ENCODE data around the gene LPIN1.
"Not testable (repeated sequence)": the region's sequence is repeated elsewhere in the genome, so short reads cannot be mapped to it uniquely, and the experiment has no call there.

The LPIN1 gene

DNA sequence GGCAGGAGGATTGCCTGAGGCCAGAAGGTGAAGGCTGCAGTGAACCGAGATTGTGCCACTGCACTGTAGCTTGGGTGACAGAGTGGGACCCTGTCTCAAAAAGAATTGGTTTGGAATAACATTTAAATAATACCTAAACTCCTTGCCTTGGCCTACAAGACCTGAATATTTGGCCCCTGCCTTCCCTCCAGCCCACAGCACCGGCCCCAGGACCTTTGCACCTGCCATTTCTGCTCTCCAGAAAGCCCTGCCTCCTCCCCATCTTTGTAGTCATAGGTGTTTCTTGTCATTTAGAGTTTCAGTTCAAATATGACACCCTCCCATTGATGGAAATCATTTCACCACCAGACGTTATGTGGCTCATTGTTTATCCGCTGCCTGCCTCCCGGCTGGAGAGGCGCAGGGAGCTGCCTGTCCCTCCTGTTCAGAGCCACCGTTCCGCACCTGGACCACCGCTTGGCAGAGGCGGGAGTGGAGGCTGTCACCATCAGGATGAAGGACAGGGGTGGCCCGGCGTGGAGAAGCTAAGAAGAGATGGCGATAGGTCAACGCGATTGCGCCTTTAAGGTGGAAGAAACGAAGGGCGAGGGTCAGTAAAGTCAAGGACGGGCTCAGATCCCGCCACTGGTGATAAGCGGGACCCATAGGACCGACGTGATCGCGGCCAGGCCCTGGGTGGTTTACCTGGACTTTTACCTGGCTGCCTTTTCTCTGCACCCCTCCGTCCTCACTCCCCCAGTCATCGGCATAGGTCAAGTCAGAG is 638 bp upstream of the LPIN1 start:
- no peak for DNase-seq

DNA sequence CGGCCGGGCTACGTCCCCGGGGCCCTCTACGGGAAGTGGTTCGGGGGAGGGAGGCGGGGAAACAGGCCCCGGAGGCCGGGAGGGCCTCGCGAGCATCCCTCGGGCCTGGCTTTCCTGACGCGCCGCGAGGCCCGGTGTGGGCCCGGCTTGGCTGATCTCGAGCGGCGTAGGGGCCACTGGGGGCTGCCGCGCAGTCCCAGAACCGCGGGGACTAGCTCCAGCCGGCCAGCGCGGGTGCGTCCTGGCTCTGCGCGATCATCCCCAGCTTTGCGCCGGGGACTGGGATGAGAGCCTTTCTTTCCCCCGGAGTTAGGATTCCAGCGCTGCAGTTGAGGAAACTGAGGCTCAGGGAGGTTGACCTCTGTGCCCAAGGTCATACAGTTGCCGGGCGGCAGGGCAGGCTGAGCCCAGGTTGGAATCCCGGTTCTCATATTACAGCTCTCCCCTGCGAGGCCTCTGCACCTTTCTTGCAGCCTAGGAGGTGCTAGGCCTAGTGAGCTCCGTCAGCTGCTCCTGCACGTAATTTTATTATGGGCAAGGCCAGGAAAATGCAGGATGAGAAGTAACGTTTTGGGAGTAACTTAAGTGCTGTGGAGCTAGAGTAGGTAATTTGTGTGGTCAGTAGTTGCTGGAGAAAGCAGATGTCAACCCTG is 501 bp downstream of the LPIN1 start:
- DNase-seq, result peak; percentile 43

DNA sequence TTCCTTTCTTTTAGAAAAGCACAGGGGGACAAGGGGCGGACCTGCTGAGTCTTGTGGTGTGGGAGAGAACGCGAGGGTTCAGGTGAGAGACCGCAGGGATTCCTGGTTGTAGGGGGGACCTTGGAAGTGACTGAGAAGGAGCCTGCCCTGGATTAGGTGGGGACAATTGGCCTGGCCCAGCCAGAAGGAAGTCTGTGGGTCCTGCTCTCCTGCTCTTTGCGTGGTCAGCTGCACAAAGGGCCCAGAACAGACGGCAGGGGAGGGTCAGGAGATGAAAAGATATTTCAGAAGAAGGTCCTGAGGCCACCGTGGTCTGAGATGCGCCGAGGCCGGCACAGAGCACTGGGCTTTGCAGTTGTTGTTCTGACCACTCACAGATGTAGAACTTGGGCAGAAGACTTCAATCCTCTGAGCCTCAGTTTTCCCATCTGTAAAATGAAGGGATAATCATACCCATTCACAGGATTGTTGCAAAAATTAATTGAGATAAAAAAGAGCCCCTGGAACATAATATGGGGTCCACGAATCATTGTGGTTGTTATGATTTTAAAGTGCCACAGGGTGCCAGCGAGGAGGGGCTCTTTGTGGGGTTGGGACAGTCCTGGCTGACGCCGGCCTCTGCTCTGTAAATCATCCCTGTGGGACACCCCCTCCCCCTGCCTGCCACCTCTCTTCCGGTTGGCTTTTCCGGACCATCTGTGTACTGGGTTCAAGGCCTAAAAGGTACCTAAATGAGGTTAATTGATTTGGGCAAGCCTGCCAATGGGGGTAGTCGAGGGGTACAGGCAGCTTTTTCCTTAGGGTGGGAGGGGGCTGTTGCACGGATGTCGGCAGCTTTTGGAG is 1.8 kb downstream of the LPIN1 start:
- DNase-seq, result no peak

DNA sequence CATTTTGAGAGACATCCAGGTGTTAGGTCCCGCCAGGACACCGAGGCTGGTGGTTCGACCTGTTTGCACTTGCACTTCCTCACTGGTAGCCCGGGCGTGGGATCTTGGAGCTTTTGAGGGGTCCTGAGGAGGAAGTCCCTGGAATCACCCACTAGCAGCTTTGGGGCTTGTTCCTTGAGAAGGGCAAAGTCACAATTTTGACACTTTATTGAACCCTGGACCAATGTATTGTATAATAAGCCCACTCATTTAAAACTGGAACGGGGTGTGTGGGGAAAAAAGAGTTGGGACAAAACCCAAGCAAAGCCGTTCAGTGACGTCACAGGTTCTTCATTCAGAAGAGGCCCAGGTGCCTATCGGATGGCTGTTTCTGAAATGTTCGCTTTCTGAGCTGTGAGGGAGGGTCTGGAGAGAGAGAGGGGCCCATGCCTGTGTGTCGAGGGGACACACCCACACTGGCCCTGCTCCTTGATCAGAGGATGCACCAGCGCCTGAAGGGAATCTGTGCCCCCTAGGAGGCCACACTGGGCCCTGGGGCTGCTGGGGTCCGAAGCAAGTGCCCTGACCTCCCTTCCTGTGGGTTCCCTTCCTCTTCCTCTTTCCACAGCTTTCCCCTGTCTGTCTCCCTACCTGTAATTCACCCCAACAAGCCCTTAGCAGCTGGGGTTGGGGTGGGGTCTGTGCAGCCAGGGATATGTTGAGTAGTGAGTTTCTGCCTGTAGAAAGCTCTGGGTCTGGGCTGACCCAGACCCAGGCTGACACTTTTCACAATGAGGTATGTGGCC is 2.6 kb downstream of the LPIN1 start:
- DNase-seq, result no peak

DNA sequence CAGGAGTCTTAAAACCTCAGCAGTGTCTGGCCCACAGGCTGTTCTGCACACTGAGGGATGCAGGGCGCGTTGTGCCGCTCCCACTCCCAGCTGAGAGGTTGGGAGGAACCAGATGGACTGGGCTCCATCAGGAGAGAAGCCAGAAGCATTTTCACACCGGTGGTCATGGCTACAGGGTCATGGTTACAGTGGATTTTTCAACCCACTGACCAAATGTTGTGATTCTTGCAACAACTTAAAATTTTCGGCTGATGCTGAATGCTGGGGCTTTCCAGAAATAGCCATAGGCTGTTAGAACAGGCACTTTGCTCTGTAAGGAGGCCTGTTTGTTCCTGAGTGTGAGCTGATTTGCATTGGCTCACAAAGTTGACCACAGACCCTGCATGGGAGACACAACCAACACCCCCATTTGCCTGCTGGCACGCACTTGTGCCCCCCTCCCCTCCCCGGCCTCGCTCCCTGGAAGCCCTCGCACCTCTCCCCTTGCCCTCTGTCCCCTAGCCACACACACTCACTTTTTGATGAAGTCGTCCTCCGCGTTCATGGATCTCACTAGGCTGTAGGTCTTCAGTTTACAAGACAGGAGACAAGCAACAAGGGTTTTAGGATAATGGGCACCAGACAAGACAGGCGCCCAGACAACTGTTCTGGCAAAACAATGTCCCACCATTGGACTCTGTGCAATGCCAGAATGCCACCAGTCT is 3.4 kb downstream of the LPIN1 start:
- DNase-seq, result no peak

DNA sequence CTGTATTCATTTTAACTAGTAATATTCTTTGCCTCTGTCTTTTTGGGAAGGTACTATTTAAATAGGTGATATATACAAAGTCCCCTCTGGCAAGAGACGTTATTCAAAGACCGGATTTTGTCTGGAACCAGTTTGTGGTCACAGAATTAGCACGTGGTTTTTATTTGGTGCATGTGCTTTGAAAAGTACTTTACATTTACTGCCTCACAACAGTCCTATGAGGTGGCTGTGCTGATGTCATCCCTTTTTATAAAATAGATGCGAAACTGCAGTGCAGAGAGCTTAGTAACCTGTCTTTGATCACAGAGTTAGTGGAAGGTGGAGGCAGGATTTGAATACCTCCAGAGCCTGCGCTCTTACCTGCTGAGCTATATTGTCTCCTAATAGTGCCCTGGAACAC is 4.0 kb downstream of the LPIN1 start:
- DNase-seq, result no peak

DNA sequence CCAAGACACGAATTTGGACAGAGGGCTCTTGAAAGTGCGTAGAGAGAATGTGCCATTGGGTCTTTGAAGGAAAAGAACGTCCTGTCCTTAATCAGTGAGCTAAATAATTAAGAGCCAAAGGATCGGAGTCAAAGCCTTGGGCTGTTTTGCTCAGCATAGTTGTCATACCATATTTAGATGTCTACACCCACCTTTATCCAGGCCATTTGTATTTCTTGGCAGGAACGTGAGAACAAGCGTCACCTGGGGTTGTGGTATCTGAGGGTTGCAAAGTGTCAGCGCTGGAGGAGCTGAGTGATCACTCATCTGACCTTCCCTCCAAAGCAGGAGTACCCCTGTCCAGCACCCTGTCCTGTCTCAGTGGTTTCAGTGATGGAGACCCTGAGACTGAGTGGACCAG is 4.5 kb downstream of the LPIN1 start:
- no peak for DNase-seq

DNA sequence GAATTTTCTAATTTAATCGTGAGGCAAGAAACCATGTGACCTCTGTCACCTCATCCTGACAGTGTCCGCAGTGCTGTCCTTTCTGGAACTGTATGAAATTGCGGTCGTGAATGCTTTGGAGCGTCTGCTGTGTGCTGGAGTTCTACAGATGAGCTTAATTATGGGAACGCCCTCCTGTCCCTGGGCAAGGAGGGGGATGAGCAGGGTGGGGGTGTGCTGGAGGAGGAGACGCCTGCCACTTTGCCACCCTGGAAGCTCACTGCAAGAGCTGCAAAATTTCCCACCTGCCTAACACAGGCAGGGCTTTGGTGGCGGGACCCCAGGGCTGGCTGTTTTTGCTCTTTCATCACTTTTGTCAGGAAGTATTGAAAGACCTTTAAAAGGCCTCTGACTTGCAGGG is 6.5 kb downstream of the LPIN1 start:
- DNase-seq, result no peak

DNA sequence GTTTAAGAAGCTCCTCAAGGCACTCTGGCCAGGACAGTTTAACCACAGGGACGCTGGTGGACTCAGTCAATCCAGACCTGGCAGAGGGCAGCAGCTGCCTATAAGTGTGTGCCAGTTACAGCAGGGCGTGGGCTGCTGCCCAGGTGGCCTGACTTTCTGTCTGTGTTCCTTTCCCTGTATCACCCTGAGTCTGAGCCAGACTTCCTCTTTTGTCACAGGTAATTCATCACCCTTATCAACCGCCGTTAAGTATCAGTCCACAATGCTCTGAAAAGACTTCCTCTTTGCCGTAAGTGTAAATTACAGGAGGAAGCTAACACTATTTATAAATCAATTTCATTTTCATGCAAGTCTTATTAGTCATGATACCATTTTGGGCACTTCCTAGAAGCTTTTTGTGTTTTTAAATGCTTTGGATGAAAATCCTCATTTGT is 7.0 kb downstream of the LPIN1 start:
- peak; percentile 71 for DNase-seq

DNA sequence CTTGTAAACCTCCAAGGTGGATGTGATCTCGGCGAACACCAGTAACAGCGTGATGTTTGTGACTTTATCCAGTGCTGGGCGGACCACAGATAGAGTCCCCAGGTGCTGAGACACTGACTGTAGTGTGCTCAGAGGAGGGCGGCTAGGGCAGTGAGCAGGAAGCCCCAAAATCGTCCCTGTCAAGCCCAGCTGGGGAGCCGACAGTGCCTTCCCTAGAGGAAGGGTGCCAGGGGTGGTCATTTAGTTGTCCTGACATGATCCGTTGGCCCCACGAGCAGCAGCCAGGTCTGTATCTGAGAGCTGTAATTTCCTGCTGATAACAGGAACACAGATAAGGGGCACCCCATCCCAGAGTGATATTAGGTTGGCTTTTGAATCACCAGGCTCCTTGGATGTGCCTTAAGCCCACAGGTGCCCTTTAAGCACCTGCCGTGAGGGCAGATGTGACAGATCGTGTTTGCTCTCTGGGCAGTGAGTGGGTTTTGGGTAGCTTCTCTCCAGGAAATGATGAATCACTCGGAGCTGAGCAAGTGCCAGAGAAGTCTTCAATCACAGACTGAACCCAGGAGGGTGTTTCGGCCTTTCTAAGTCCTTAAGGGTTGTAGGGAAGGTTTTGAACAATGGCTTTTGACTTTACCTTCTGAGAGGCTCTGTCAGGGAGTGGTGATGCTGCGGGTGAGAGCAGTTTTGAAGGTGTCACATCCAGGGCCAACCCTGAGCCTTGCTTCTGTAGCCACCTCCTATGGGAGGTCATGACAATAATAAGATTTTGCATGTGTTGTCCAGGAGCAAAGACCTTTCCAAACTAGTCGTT is 7.7 kb downstream of the LPIN1 start:
- DNase-seq, result peak; percentile 35

DNA sequence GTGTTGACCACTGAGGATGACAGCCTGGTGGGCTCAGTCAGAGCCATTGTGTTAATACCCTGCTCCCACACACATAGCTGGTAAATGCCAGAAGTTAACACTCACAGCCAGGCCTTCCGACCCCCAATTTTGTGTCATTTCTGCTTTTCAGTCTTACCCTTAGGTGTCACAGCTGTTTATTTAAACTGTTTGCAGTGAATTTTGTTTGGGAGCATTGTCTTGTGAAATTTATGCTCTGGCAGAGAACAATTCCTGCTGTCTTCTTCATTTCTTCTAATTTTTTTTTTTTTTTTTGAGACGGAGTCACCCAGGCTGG is 8.2 kb downstream of the LPIN1 start:
- no peak for DNase-seq

DNA sequence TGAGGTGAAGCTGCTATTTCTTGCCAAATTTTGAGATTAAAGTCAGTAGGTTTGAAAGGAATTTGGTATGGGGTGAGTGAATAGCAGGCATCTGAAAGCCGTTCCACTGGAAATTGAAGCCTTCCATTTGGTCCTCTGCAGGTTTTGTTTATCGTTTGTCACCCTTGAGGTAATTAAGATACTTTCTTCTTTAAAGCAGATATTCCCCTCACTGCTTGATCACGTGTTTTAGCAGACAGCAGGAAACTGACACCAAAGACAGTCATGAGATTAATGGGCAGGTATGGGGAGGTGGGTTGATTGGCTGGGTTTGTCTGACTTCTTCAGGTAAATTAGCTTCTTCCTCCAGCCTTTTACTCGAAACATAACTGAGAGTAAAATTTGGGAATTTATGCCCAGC is 10.7 kb downstream of the LPIN1 start:
- DNase-seq, result no peak

DNA sequence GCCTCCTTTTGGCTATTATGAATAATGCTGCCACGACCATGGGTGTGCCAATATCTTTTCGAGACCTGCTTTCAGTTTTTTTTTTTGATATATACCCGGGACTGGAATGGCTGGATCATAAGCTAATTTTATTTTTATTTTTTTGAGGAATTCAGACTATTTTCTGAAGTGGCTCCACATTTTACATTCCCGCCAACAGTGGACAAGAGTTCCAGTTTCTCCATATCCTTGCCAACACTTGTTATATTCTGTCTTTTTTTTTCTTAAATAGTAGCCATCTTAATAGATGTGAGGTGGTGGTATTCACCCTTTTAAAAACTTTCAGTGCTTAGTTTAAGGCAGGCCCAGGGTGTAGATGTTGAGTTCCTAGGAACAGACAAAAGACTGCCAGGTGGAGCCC is 11.8 kb downstream of the LPIN1 start:
- DNase-seq, result no peak

DNA sequence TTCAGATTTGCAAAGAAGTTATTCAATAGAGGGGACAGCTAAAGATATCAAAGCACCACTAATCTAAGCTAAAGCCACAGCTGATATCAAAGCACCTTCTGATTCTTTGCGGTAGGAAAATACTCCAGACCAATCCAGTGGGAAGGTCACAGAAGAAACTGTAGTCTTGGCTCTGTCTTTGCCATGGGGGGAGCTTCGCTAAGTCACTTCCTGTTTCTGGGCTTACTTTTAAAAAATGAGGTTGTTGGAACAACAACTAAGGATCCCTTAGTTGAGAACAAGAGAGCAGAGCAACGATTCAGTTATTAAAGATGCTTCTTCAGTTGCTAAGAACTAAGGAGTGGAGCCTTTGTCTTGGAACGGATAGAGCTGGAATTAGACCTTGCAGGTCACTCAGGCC is 12.2 kb downstream of the LPIN1 start:
- no peak for DNase-seq

DNA sequence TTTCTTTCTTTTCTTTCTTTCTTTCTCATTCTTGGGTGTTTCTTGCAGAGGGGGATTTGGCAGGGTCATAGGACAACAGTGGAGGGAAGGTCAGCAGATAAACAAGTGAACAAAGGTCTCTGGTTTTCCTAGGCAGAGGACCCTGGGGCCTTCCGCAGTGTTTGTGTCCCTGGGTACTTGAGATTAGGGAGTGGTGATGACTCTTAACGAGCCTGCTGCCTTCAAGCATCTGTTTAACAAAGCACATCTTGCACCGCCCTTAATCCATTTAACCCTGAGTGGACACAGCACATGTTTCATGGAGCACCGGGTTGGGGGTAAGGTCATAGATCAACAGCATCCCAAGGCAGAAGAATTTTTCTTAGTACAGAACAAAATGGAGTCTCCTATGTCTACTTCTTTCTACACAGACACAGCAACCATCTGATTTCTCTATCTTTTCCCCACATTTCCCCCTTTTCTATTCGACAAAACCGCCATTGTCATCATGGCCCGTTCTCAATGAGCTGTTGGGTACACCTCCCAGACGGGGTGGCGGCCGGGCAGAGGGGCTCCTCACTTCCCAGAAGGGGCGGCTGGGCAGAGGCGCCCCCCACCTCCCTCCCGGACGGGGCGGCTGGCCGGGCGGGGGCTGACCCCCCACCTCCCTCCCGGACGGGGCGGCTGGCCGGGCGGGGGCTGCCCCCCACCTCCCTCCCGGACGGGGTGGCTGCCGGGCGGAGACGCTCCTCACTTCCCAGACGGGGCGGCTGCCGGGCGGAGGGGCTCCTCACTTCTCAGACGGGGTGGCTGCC is 12.9 kb downstream of the LPIN1 start:
- DNase-seq, result not testable (repeated sequence)

DNA sequence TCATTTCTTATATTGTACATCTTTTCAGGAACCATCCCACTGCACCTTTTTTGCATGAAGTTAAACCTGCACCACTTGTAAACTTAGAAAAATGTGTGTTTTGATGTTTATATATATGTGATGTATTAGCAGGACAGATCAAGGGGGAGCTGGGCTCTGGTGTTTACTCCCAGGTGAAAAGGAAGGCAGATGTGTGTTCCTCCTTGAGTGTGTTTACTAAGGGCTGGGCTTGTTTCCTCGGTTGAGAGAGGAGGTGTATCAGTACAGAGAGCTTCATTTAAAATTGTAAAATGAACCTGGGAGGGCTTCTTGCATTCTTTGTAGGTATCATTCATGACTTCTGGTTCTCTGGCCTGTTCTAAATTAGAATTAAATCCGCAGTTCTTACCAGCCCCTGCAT is 14.8 kb downstream of the LPIN1 start:
- no peak for DNase-seq

DNA sequence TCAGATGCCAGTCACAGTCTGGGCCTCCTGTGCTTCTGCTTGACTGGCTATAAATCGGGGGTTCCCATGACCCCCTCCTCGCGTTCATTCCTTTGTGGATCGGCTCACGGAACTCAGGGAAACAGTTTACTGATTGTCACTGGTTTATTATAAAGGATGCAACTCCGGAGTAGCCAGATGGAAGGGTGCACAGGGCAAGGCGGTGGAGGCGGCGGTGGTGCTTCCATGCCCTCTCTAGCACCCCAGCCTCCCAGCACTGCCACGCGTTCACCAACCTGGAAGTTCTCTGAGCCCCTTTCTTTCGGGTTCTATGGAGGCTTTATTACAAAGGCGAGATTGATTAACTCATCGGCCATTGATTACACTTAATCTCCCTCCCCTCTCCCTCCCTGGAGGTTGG is 15.6 kb downstream of the LPIN1 start:
- no peak for DNase-seq

DNA sequence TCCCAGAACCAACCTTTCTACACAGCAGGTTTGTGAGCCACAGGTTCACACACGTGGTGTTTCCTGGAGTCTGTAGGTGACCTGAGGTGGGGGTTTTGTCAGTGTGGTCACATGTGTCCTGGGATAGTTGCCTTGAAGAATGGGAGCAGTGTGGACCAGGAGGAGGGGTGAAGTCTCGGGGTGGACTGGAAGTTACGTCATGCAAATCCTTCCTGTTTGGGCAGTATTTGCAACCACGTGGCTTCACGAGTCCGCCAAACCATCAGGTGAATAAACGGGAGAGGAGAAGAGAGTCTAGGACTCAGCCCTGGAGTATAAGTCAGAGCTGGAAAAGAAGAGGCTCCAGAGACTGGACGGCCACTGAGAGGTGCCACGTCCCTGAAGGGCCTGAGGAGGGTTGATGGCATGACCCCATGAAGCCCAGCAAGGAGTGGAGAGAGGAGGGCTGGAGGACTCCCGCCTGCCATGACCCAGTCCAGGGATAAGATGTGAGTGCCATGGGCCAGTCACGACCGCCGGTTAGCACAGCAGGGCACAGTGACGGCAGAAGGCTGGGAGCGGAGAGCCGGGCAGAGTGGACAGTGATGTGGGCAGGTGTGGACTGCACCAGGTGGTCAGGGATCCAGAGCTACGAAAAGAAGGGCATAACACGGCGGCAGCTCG is 16.5 kb downstream of the LPIN1 start:
- DNase-seq, result no peak

DNA sequence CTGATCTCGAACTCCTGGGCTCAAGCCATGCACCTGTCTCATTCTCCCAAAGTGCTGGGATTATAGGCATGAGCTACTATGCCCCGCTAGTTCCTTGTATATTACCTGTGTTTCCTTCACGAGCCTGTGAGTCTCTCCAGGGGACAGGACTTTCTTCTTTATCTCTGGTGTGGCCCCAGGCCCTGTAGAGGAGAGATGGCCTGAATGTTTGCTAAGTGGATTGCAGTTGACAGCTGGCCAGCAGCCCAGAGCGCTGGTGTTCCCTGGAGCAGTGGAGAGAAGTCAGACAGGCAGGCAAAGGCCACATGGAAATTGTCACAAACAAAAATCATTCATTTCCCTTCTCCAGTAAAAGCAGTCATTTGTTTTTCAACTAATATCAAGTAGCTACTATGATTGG is 17.9 kb downstream of the LPIN1 start:
- DNase-seq, result peak; percentile 40

DNA sequence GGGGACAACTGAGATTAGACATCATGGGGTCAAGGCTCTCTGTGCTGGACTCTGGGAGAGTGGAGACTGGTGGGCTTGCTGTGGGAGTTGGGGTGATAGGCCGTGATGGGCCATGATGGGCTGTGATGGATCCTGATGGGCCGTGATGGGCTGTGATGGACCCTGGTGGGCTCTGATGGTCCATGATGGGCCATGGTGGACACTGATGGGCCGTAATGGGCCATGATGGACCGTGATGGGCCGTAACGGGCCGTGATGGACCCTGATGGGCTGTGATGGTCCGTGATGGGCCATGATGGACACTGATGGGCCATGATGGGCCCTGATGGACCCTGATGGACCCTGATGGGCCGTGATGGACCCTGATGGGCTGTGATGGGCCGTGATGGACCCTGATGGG is 18.5 kb downstream of the LPIN1 start:
- DNase-seq, result no peak

All from NCI-H1092 treated with DMSO at 0.1 percent for 48 hours (cell line).